CD4-positive, alpha-beta memory T cell (primary cell): Measurements from ENCODE around the gene ENAH. TPM values are rescaled to one million over a fixed set of nuclear protein-coding genes. Genes with fewer than 3 reads are reported as not detected.

Source experiments
- CTCF ChIA-PET: fragments of 350-600 bp; sonication (Branson Sonifier 250); formaldehyde crosslinking; loops from one replicate; lab custom pipeline; 2021; ENCODE audit warnings: inconsistent platforms; ENCODE audit not compliant: partially characterized antibody; lab: Charles Lee
- POLR2A ChIA-PET: fragments of 350-600 bp; sonication (Branson Sonifier 250); formaldehyde crosslinking; loops from one replicate; lab custom pipeline; 2021; ENCODE audit not compliant: partially characterized antibody; lab: Charles Lee
- DNase-seq, 5 donors: peaks; one replicate each; pipeline versions ENCODE4 v3.0.0 to v3.0.0-alpha.2; 2020 to 2022; ENCODE audit warnings: mixed read lengths in 1 of 5
- H3K27ac ChIP-seq: one replicate; pipeline ENCODE4 v1.7.0; 2013; ENCODE audit warnings: low read depth, low read length
- H3K27me3 ChIP-seq: 2 replicates; pipeline ENCODE4 v1.7.0; 2013; ENCODE audit warnings: mild to moderate bottlenecking, low read length, moderate library complexity; ENCODE audit not compliant: insufficient read depth
- H3K36me3 ChIP-seq: 2 replicates; pipeline ENCODE4 v1.7.0; 2013; ENCODE audit warnings: mild to moderate bottlenecking, low read length, moderate library complexity; ENCODE audit not compliant: insufficient read depth
- H3K4me1 ChIP-seq: 2 replicates; pipeline ENCODE4 v1.7.0; 2013; ENCODE audit warnings: mild to moderate bottlenecking, low read length, moderate library complexity; ENCODE audit not compliant: insufficient read depth
- H3K4me3 ChIP-seq, 2 donors: one replicate each; pipeline ENCODE4 v1.7.0; 2013; ENCODE audit warnings: low read length in 2 of 2, mild to moderate bottlenecking in 1 of 2
- H3K9me3 ChIP-seq, 2 donors: one replicate each; pipeline ENCODE4 v1.7.0; 2013; ENCODE audit warnings: low read length in 2 of 2, control low read depth in 1 of 2; ENCODE audit not compliant: control insufficient read depth in 1 of 2
- H3K27ac Mint-ChIP-seq, 7 donors: one replicate each; pipeline ENCODE4 v1.8.0; 2020 to 2021; ENCODE audit warnings: mixed read lengths in 7 of 7, mild to moderate bottlenecking in 6 of 7, inconsistent platforms in 3 of 7, moderate library complexity in 3 of 7
- H3K27me3 Mint-ChIP-seq, 2 donors: one replicate each; pipeline ENCODE4 v1.8.0; 2020 to 2021; ENCODE audit warnings: mixed read lengths in 2 of 2
- H3K36me3 Mint-ChIP-seq, 2 donors: one replicate each; pipeline ENCODE4 v1.8.0; 2020 to 2021; ENCODE audit warnings: mixed read lengths in 2 of 2, inconsistent platforms in 1 of 2, mild to moderate bottlenecking in 1 of 2
- H3K4me1 Mint-ChIP-seq, 4 donors: one replicate each; pipeline ENCODE4 v1.8.0; 2020 to 2021; ENCODE audit warnings: mixed read lengths in 4 of 4, mild to moderate bottlenecking in 1 of 4
- H3K4me3 Mint-ChIP-seq, 8 donors: one replicate each; pipeline ENCODE4 v1.8.0; 2020 to 2021; ENCODE audit warnings: mixed read lengths in 8 of 8, mild to moderate bottlenecking in 7 of 8, moderate library complexity in 6 of 8, inconsistent platforms in 3 of 8
- H3K9me3 Mint-ChIP-seq, 8 donors: one replicate each; pipeline ENCODE4 v1.8.0; 2020 to 2021; ENCODE audit warnings: mixed read lengths in 8 of 8, mild to moderate bottlenecking in 5 of 8, inconsistent platforms in 3 of 8, moderate library complexity in 1 of 8
- intact Hi-C: fragments of 100-400 bp; cut with micrococcal nuclease; formaldehyde crosslinking; loops from one replicate; pipeline ENCODE4 v1.15.1; 2023
- polyA plus RNA-seq, 2 donors: library from polyadenylated mRNA; unstranded; fragments of 300-500 nt; fragmentation: Illumina TruSeq; gene quantifications; one replicate each; pipeline ENCODE4 v1.2.3, GENCODE V29; 2021
- total RNA-seq, 2 experiments: library from RNA; stranded (reverse); gene quantifications; one replicate each; pipeline ENCODE4 v1.2.3, GENCODE V29; 2021

Gene ENAH
- total and polyA plus RNA-seq, 4 experiments from 2014 or later: 0.26 TPM; not detected in 3

GRCh38 chr1:225593414-225593813 lies 59.5 kb downstream of the ENAH start:
- intact Hi-C loops: no loop called here
- H3K4me1 Mint-ChIP-seq: no peaks in the 10 kb centered on the region
- Histone ChIP-seq H3K27me3 (no peaks in the 10 kb centered on the region), H3K4me3 (no peak overlapping the region), H3K9me3 (no peaks in the 10 kb centered on the region), H3K36me3 (no peaks in the 10 kb centered on the region), H3K4me1 (no peaks in the 10 kb centered on the region), H3K27ac (no peak overlapping the region)
- ChIA-PET CTCF (no interaction called here), POLR2A (no interaction called here)
- no peaks in the 10 kb centered on the region for H3K9me3 Mint-ChIP-seq
- H3K27ac Mint-ChIP-seq: no peak overlapping the region
- peaks cover 0 to 5% of the 10 kb centered on the region in 2 donors for H3K36me3 Mint-ChIP-seq
- no peak for DNase-seq
- no peak overlapping the region for H3K4me3 Mint-ChIP-seq
- peaks cover 11 to 17% of the 10 kb centered on the region in 2 donors for H3K27me3 Mint-ChIP-seq

GRCh38 chr1:225592362-225593025 lies 60.4 kb downstream of the ENAH start:
- Histone ChIP-seq H3K9me3 (no peaks in the 10 kb centered on the region), H3K27ac (no peak overlapping the region), H3K27me3 (no peaks in the 10 kb centered on the region), H3K4me1 (no peaks in the 10 kb centered on the region), H3K36me3 (no peaks in the 10 kb centered on the region), H3K4me3 (no peak overlapping the region)
- intact Hi-C loops: no loop called here
- H3K4me3 Mint-ChIP-seq: no peak overlapping the region
- no peaks in the 10 kb centered on the region for H3K9me3 Mint-ChIP-seq
- H3K36me3 Mint-ChIP-seq: no peaks in the 10 kb centered on the region
- no peaks in the 10 kb centered on the region for H3K4me1 Mint-ChIP-seq
- ChIA-PET CTCF (no interaction called here), POLR2A (no interaction called here)
- DNase-seq: no peak
- H3K27ac Mint-ChIP-seq: no peak overlapping the region
- H3K27me3 Mint-ChIP-seq: peaks cover 13 to 19% of the 10 kb centered on the region in 2 donors

GRCh38 chr1:225587310-225587709 lies 65.6 kb downstream of the ENAH start:
- DNase-seq: no peak
- CTCF ChIA-PET: interaction anchor here (0.9 kb wide), 1 partner anchor 11 kb away, joined by 3 read pairs; no protein-coding TSS in a partner anchor
- H3K27ac Mint-ChIP-seq: no peak overlapping the region

GRCh38 chr1:225581186-225581585 lies 71.7 kb downstream of the ENAH start:
- Mint-ChIP-seq H3K27ac (no peak overlapping the region), H3K9me3 (no peaks in the 10 kb centered on the region), H3K27me3 (peaks cover 21 to 23% of the 10 kb centered on the region in 2 donors), H3K4me3 (no peak overlapping the region), H3K4me1 (peaks cover 0 to 2% (median 0%) of the 10 kb centered on the region in 4 donors), H3K36me3 (no peaks in the 10 kb centered on the region)
- no peak overlapping the region for H3K4me3 ChIP-seq
- no peaks in the 10 kb centered on the region for H3K27me3 ChIP-seq
- no peaks in the 10 kb centered on the region for H3K4me1 ChIP-seq
- H3K9me3 ChIP-seq: no peaks in the 10 kb centered on the region
- no peaks in the 10 kb centered on the region for H3K36me3 ChIP-seq
- H3K27ac ChIP-seq: no peak overlapping the region
- CTCF ChIA-PET: interaction anchor here (0.6 kb wide), 1 partner anchor 171 kb away, joined by 5 read pairs; no protein-coding TSS in a partner anchor
- DNase-seq: no peak
- POLR2A ChIA-PET: no interaction called here
- intact Hi-C loops: no loop called here

More at GRCh38 chr1:225587310-225587709, 65.6 kb downstream of the ENAH start:
- no peaks in the 10 kb centered on the region for H3K4me1 Mint-ChIP-seq
- no peak overlapping the region for H3K4me3 Mint-ChIP-seq
- H3K27me3 Mint-ChIP-seq: peaks cover 19 to 22% of the 10 kb centered on the region in 2 donors
- intact Hi-C loops: no loop called here
- no peaks in the 10 kb centered on the region for H3K9me3 ChIP-seq
- H3K4me1 ChIP-seq: no peaks in the 10 kb centered on the region
- POLR2A ChIA-PET: no interaction called here
- H3K27ac ChIP-seq: no peak overlapping the region
- no peaks in the 10 kb centered on the region for H3K27me3 ChIP-seq
- H3K4me3 ChIP-seq: no peak overlapping the region
- no peaks in the 10 kb centered on the region for H3K36me3 ChIP-seq
- H3K9me3 Mint-ChIP-seq: no peaks in the 10 kb centered on the region
- H3K36me3 Mint-ChIP-seq: no peaks in the 10 kb centered on the region

GRCh38 chr1:225580238-225581099 lies 72.5 kb downstream of the ENAH start:
- Histone ChIP-seq H3K27ac (no peak overlapping the region), H3K4me1 (no peaks in the 10 kb centered on the region), H3K36me3 (no peaks in the 10 kb centered on the region), H3K9me3 (no peaks in the 10 kb centered on the region), H3K4me3 (no peak overlapping the region), H3K27me3 (no peaks in the 10 kb centered on the region)
- H3K27me3 Mint-ChIP-seq: peaks cover 21% of the 10 kb centered on the region in 2 donors
- H3K27ac Mint-ChIP-seq: peak overlapping the region in 1 of 7 donors; percentile 67
- H3K4me1 Mint-ChIP-seq: peaks cover 0 to 2% (median 0%) of the 10 kb centered on the region in 4 donors
- ChIA-PET POLR2A (no interaction called here), CTCF (no interaction called here)
- DNase-seq: no peak
- H3K4me3 Mint-ChIP-seq: no peak overlapping the region
- H3K9me3 Mint-ChIP-seq: no peaks in the 10 kb centered on the region
- intact Hi-C loops: no loop called here
- H3K36me3 Mint-ChIP-seq: no peaks in the 10 kb centered on the region

- intact Hi-C loops: no loop called here
- ChIA-PET POLR2A (no interaction called here), CTCF (no interaction called here)
- H3K4me1 Mint-ChIP-seq: peaks cover 0 to 2% (median 0%) of the 10 kb centered on the region in 4 donors
- H3K36me3 Mint-ChIP-seq: no peaks in the 10 kb centered on the region
- Histone ChIP-seq H3K9me3 (no peaks in the 10 kb centered on the region), H3K4me1 (no peaks in the 10 kb centered on the region), H3K27ac (no peak overlapping the region), H3K4me3 (no peak overlapping the region), H3K27me3 (no peaks in the 10 kb centered on the region), H3K36me3 (no peaks in the 10 kb centered on the region)
- peaks cover 17 to 19% of the 10 kb centered on the region in 2 donors for H3K27me3 Mint-ChIP-seq
- no peaks in the 10 kb centered on the region for H3K9me3 Mint-ChIP-seq
- no peak for DNase-seq
- no peak overlapping the region for H3K27ac Mint-ChIP-seq
- no peak overlapping the region for H3K4me3 Mint-ChIP-seq
Measured at GRCh38 chr1:225578251-225578977, 74.5 kb downstream of the ENAH start.

GRCh38 chr1:225577241-225577640 lies 75.7 kb downstream of the ENAH start:
- Mint-ChIP-seq H3K4me3 (no peak overlapping the region), H3K36me3 (no peaks in the 10 kb centered on the region), H3K27me3 (peaks cover 10 to 15% of the 10 kb centered on the region in 2 donors), H3K27ac (no peak overlapping the region), H3K9me3 (no peaks in the 10 kb centered on the region), H3K4me1 (peaks cover 0 to 2% (median 0%) of the 10 kb centered on the region in 4 donors)
- POLR2A ChIA-PET: no interaction called here
- Histone ChIP-seq H3K4me1 (no peaks in the 10 kb centered on the region), H3K9me3 (no peaks in the 10 kb centered on the region), H3K27me3 (no peaks in the 10 kb centered on the region), H3K27ac (no peak overlapping the region), H3K4me3 (no peak overlapping the region), H3K36me3 (no peaks in the 10 kb centered on the region)
- no peak for DNase-seq
- CTCF ChIA-PET: no interaction called here
- intact Hi-C loops: no loop called here
